ENCODE data around the gene FXYD1. TPM values are rescaled to one million over a fixed set of nuclear protein-coding genes. Genes with fewer than 3 reads are reported as not detected.
A peak's percentile ranks its signal among the peaks of the same experiment; 100 is the strongest.
"Not testable (repeated sequence)": the region's sequence is repeated elsewhere in the genome, so short reads cannot be mapped to it uniquely, and the experiment has no call there.

FXYD1 gene
- 10 to 100 TPM in 1 of 2 donors, 1 to 10 TPM in 1; 7.7 to 30.3 TPM for total RNA-seq
- long read RNA-seq, partial matches to known transcripts = 0 of 1 reads
- long read RNA-seq, other reads (novel, unspliced or antisense) = 0 of 1 reads

GRCh38 chr19:35138305-35138892, at the start of gene FXYD1:
TSS of gene FXYD1 (plus strand) at chr19:35138824. CDS start at chr19:35140080, 1,256 bp downstream.
- intact Hi-C loops (cut with DNase I, micrococcal nuclease) = no loop called here
- DNase-seq = peak; percentile 22 to 34

GRCh38 chr19:35089554-35089953, 49.1 kb upstream of the FXYD1 start:
- intact Hi-C loops (cut with DNase I, micrococcal nuclease) = no loop called here
- ATAC-seq (no peak), DNase-seq (no peak)

More at GRCh38 chr19:35138305-35138892, at the start of gene FXYD1:
- ATAC-seq = no peak

GRCh38 chr19:35090160-35090505, 48.5 kb upstream of the FXYD1 start:
- intact Hi-C loops (cut with DNase I, micrococcal nuclease) = no loop called here
- ATAC-seq (no peak), DNase-seq (no peak)

- intact Hi-C loops (cut with DNase I, micrococcal nuclease) = no loop called here
- peak in 1 of 2 donors; percentile 59 for DNase-seq
- ATAC-seq = peak; percentile 84
Measured at GRCh38 chr19:35090506-35091214, 48.0 kb upstream of the FXYD1 start.

GRCh38 chr19:35093430-35093829, 45.2 kb upstream of the FXYD1 start:
- DNase-seq (no peak), ATAC-seq (no peak)

GRCh38 chr19:35093941-35094647, 44.5 kb upstream of the FXYD1 start:
- ATAC-seq = no peak
- intact Hi-C loops (cut with DNase I, micrococcal nuclease) = no loop called here
- DNase-seq = no peak

More at GRCh38 chr19:35093430-35093829, 45.2 kb upstream of the FXYD1 start:
- intact Hi-C loops (cut with DNase I, micrococcal nuclease) = no loop called here

GRCh38 chr19:35094656-35095055, 44.0 kb upstream of the FXYD1 start:
- no peak for DNase-seq
- peak; percentile 48 for ATAC-seq
- intact Hi-C loops (cut with DNase I, micrococcal nuclease) = no loop called here

- no peak for DNase-seq
- intact Hi-C loops (cut with DNase I, micrococcal nuclease) = no loop called here
- no peak for ATAC-seq
Measured at GRCh38 chr19:35095667-35096368, 42.8 kb upstream of the FXYD1 start.

GRCh38 chr19:35098413-35099049, 40.1 kb upstream of the FXYD1 start:
- ATAC-seq (peak; percentile 34), DNase-seq (no peak)
- intact Hi-C loops (cut with DNase I, micrococcal nuclease) = no loop called here

GRCh38 chr19:35099155-35099896, 39.3 kb upstream of the FXYD1 start:
- intact Hi-C loops (cut with DNase I, micrococcal nuclease) = no loop called here
- ATAC-seq (peak; percentile 36), DNase-seq (no peak)

- intact Hi-C loops (cut with DNase I, micrococcal nuclease) = no loop called here
- no peak for ATAC-seq
- no peak for DNase-seq
Measured at GRCh38 chr19:35099897-35100275, 38.7 kb upstream of the FXYD1 start.

- intact Hi-C loops (cut with DNase I, micrococcal nuclease) = no loop called here
- ATAC-seq = no peak
Measured at GRCh38 chr19:35100588-35101533, 37.8 kb upstream of the FXYD1 start.

GRCh38 chr19:35101949-35102348, 36.7 kb upstream of the FXYD1 start:
- ATAC-seq; intact Hi-C loops (cut with DNase I, micrococcal nuclease); DNase-seq: not testable (repeated sequence)

More at GRCh38 chr19:35100588-35101533, 37.8 kb upstream of the FXYD1 start:
- no peak for DNase-seq

- intact Hi-C loops (cut with DNase I, micrococcal nuclease); ATAC-seq; DNase-seq: not testable (repeated sequence)
Measured at GRCh38 chr19:35103614-35104013, 35.0 kb upstream of the FXYD1 start.

GRCh38 chr19:35104361-35104760, 34.3 kb upstream of the FXYD1 start:
- intact Hi-C loops (cut with DNase I, micrococcal nuclease) = no loop called here
- ATAC-seq (no peak), DNase-seq (no peak)

GRCh38 chr19:35105047-35105410, 33.6 kb upstream of the FXYD1 start:
- intact Hi-C loops (cut with DNase I, micrococcal nuclease) = no loop called here
- DNase-seq (no peak), ATAC-seq (no peak)
